HTERT RPE-1 (cell line): Measurements from ENCODE around the gene EPS15.
"Not testable (repeated sequence)": the region's sequence is repeated elsewhere in the genome, so short reads cannot be mapped to it uniquely, and the experiment has no call there.

ENCODE experiments used
- in situ Hi-C: fragments of 300-500 bp; cut with MboI; formaldehyde crosslinking; loops from 4 replicates; pipeline ENCODE4 v1.14.3; 2020; ENCODE audit warnings: low sequenced_read_pairs

EPS15 gene

DNA sequence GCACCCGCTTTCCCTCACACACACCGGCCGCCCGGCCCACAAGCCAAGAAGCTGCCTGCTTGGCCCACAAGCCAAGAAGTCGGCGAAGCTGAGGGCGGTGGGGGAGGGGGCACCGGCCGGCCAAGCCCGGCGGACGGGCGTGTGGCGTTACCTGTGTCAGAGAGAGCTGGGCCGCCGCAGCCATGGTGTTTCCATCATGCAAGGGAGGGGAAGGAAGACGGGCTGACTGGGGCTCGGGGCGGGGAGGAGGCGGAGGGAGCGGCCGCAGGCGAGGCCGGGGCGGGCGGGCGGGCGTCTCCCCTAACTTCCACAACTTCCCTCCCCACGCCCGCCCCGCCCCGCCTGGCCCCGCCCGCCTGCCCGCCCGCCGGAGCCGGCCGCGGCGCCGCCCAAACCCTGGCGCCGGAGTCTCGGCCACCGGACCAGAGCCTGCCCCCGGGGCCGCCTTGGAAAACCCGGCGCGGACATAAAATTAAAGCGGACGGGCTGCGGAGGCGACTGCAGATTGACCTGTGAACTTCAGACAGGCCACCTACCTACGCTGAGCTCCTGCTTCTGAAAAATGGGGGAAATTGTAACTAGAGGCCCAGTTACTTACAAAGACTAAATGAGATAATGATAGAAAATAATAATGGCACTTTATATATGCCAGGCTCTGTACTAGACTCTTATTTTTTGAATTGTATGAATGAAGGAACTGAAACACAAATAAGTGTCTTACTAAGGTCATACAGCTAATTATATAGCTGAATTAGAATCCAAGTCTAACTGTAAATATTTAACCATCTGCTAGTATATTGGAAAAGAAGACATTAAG, at the start of gene EPS15:
Gene EPS15 (minus strand): TSS at position 219 of the 817 bp plus-strand sequence. CDS start 35 bp downstream, at position 184.
- in situ Hi-C loops, result no loop called here

DNA sequence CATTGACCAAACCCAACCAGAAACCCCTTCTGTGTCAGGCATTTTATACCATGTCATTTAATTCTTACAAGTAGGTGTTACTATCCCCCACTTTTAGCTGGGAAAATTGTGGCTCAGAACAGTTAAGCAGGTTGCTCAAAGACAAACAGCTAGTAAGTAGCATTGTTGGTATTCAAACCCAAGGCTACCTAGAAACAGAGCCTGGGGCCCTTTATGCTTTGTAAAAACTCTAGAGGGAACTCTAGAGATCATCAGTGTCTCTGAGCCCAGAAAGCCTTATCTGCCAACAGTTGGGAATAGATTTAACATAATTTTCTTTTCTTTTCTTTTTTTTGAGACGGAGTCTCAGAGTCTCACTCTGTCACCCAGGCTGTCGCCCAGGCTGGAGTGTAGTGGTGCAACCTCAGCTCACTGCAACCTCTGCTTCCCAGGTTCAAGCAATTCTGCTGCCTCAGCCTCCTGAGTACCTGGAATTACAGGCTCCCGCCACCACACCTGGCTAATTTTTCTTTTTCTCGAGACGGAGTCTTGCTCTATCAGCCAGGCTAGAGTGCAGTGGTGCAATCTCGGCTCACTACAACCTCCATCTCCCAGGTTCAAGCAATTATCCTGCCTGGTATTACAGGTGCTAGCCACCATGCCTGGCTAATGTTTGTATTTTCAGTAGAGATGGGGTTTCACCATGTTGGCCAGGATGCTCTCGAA, 49.3 kb upstream of the EPS15 start:
- in situ Hi-C loops, result no loop called here

DNA sequence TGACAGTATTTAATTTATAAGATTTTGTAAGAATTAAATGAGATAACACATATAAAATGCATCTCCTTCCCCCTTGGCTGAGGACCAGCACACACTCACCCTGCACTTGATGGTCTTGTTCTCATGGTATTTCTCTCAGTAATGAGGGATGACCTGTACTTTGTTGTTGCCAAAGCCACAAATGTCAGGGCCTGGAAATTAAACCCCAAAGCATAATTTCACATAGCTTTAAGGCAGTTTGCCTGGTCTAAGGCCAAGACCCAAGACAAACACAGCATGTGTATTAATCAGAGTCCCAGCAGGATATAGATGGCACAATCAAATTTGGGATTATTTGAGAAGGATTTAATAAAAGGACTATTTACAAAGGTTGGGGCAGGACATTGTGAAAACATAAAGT, 48.6 kb upstream of the EPS15 start:
- in situ Hi-C loops, result no loop called here

DNA sequence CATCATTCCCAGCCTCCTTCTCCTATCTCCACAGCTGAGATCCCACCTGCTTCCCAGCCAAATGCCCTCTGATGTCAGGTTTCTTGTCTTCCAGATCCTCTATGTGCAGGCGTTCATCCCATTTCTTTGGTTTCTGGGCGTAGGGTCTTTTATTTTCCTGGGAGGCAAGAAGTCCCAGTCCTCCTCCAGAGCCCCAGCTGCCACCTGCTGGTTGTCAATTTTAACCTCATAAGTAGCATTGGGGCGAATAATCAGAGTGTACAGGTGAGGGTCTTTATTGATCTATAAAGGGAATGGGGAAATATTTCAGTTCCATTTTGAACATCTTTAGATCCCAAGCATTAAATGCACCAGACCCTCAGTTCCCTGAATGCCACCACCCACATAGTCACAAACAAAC, 47.2 kb upstream of the EPS15 start:
- in situ Hi-C loops, result no loop called here

DNA sequence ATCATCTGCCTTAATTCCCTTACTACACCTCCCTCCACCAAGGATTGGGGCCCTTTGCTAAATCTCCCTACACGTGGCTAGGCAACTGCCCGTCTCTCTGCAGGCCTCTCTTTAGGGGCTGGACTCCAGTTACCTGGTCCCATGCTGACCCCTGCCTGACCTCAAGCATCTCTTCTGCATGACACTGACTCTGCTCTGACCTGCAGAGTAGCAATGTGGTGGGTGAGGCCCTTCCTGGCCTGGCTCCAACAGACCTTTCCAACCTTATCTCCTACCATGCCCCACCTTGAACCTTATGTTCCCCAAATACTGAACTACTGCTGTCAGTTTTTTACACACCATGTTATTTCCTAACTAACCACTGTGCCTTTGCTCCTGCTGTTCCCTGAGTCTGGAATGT, 45.9 kb upstream of the EPS15 start:
- in situ Hi-C loops, result no loop called here

DNA sequence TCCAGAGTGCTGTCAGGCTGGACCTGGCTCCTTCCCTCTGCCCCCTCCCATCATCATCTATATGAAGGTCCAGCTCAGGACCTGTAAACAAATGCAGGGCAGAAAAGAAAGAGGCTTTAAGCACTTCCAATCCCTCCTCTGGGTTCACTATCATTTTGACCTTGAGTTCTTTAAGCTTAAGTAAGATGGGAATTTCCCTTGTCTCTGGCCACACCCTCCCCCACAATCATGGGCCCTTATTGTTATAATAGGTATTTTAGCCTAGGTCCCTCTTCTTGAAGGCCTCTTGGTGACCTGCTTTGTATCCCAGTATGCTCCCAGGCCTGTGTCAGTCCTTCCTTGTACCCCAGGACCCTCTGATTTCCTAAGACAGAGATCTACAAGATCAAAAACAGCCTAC, 45.1 kb upstream of the EPS15 start:
- in situ Hi-C loops, result no loop called here

DNA sequence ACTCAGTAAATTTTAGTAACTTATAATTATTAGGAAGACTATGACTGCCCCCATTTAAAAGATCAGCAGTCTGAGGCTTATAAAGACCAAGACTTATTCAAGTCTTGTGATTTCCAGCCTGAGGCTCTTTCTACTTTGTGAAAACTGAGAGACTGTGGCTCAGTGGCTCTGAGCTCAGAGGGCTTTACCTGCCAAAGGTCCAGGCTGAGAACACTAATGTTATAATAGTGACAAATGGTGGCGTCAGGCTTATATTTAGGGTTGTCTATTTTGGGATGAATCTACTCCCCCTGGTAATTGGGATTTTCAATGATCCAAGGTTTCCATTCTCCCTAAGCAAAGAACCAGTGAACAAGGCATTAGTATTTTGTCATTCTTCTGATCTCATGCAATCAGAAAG, 42.6 kb upstream of the EPS15 start:
- in situ Hi-C loops, result no loop called here

DNA sequence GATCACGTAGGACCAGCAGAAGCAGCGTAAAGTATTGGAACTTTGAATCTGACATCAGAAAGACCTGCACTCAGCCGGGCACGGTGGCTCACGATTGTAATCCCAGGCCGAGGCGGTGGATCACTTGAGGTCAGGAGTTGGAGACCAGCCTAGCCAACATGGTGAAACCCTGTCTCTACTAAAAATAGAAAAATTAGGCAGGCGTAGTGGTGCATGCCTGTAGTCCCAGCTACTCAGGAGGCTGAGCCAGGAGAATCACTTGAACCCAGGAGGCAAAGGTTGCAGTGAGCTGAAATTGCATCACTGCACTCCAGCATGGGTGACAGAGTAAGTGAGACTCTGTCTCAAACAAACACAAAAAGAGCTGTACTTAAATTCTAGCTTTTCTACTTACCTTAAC, 41.8 kb upstream of the EPS15 start:
- in situ Hi-C loops, result not testable (repeated sequence)

DNA sequence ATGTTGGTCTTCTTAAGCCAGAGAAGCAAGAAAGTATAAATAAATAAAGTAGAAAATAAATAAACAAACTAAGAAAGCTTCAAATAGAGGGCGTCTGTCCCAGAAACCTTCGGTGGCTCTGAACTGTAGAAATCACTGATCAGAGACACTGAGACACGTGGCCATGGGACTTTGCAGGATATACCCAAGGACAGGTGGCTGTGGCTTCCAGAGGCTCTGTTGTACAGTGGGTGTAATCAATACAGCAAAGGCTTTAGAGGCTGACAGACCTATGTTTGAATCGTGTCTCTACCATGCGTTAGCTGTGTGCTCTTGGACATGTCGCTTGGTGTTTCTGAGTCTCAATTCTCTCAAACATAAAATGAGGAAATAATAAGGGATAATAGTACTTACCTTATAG, 41.0 kb upstream of the EPS15 start:
- in situ Hi-C loops, result no loop called here

DNA sequence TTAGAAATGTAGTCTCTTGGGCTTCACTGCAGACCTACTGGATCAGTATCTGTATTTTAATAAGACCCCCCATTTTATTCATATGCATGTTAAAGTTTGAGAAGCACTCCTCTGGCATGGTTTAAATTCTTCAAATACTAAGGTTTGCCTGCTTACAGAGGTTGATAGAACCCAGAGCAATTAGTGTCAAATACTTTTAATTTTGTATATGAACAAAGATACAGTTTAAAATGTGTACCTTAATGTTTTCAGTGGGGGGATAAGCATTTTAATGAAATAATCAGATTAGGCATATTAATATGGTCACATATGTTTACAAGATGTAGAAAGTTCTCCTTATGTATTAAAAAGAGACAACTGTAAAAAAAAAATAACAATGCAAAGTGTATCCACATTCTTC, 40.4 kb upstream of the EPS15 start:
- in situ Hi-C loops, result no loop called here

DNA sequence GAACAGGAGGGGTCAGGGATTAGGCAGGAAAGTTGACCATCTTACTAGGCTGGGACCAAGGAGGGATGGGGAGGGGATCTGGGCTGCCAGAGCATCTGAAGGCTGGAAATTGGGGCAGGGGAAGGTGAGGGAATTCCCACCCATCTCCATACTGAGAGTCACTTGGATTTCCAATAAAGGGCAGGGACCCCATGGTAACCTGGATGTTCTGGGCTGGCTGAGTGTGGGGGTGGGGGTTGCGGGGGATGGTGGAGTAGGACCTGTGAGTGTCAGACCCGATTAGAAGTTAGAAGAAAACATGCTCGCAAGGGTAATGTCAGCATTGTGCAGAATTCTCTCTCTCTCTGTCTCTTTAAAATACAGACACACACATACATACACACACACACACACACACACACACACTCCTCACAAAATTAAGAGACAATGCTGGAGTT, 40.0 kb upstream of the EPS15 start:
- in situ Hi-C loops, result no loop called here

DNA sequence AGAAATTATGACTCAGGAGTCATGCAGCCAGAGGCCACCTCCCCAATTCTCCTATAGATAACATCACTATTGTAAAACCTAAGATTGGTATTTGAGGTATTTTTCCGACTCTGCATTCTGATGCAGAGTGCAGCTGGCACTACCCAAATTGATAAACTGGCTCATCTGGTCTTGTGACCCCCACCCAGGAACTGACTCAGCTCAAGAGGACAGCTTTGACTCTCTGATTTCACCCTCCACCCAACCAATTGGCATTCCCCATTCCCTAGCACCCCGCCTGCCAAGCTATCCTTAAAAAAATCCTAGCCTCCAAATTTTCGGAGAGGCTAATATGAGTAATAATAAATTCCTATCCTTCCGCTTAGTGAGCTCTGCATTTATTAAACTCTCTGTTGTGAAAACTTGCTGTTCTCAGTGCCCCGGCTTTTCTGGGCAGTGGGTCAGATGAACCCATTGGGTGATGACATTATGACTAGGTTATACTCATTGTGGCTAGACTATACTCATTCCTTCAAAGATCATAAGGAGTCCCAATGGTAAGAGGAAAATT, 39.4 kb upstream of the EPS15 start:
- in situ Hi-C loops, result no loop called here

DNA sequence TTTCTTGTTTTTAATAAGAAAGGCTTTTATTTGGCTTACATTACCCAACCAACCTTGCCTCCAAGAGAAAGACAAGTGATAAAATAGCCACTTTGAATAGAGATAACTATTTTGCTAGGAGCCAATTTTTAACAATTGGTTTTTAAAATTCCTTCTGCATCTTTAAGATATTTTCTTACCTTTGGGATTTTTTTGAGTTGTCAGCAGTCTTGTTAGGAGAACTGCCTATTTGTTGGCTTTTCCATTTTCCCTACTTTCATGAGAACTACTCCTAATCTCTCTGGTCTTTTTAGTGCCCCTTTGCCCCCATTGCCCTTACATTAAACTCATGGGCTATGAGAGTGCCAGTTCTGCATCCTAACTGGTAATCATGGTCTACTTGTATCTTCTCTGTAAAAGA, 38.1 kb upstream of the EPS15 start:
- in situ Hi-C loops, result no loop called here

DNA sequence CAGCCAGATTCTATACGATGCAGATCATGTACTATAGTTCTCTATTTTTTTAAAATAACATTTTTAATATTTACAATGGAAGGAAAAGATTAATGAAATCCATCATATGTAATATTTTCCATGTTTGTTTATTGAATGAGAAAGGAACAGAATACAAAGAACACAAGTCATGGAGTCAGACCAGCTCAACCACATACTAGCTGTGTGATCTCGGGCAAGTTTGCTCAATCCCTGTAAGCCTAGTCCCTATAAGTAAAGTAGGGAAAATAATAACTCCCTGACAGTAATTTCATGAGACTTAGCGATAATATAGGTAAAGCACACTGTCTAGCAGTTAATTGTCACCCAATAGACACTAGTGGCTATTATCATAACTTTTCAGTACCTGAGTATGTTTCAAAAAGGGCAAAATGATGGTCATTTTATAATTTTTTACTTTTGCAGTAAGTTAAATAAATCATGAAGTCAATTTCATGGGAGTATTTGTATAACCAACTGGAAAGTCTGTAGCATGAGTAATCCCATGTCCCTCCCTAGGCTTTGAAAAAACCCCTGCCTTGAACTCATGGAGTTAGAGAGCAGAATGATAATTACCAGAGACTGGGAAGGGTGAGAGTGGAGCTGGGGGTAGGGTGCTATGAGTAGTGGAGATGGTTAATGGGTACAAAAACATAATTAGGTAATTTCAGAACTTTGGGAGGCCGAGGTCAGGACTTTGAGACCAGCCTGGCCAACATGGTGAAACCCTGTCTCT, 37.0 kb upstream of the EPS15 start:
- in situ Hi-C loops, result no loop called here

DNA sequence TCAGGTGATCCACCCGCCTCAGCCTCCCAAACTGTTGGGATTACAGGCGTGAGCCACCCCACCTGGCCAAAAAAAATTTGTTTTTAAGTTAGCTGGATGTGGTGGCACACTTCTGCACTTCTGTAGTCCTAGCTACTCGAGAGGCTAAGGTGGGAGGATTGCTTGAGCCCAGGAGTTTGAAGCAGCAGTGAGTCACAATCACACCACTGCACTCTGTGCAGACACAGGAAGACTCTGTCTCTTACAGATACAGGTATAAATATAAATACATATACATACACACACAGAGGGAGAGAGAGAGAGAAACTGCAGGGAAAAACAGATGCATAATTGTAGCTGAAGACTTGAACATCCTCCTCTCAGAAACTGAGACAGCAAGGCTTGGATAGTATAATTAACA, 34.8 kb upstream of the EPS15 start:
- in situ Hi-C loops, result no loop called here

DNA sequence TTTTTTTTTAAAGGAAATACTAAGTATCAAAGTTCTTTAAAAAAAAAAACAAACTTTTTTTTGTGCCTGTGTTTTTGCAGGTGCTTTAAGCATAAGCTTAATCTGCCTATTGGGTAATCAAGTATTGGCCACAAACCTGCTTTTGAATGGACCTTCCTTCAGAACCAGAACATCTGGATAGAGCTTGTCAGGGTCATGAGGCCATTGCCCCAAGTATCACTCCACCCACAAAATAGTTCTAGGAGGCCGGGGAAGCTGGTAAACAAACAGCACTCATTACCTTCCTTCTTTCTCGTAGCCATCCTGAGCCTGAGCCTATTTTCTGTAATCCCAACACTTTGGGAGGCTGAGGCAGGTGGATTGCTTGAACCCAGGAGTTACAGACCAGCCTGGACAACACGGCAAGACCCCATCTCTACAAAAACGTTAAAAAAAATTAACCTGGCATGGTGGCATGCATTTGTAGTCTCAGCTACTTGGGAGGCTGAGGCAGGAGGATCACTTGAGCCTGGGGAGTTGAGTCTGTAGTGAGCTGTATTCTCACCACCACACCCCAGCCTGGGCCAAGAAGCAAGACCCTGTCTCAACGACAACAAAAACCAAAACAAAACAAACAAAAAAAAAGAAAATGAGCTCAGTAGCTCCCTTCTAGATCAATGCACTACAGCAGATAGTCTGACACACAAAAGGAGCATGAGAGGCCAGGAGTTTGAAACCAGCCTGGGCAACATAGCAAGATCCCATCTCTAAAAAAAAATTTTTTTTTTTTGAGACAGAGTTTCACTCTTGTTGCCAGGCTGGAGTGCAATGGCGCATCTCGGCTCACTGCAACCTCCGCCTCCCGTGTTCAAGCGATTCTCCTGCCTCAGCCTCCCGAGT, 34.1 kb upstream of the EPS15 start:
- in situ Hi-C loops, result no loop called here

DNA sequence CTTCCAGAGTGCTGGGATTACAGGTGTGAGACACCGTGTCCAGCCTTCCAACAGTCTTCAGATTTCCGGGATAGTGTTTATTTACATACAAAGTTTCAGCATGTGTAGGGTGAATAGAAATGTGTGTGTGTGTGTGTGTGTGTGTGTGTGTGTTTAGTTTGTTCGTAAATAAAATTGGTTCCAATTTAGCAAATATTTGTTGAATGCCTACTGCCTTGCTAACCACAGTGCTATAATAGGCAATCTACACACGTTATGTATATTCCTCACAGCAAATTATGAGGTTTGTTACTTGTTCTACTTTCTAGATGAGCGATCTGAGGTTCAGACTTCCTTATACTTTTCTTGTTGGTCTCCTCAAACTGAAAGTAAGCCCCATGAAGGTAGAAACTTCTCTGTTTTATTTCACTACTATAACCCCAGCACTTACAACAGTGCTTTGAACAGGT, 32.8 kb upstream of the EPS15 start:
- in situ Hi-C loops, result no loop called here

DNA sequence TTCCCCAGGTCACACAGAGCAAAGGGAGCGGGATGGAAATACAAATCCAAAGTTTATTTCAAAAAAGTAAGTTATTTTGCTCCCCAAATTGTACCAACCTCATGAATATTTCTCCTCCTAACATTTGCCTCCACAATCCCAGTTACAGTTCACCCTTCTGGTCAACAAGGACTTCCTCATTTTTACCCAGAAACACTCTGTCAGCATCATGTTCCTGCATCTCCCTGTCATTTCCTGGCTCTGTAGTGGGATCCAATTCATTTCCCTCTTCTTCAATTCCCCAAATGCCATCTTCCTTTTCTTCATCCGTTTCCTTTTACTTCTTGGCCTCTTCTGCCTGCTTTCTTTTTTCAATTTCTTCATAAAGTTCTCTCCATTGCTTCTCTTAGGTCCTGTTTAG, 32.0 kb upstream of the EPS15 start:
- in situ Hi-C loops, result no loop called here

DNA sequence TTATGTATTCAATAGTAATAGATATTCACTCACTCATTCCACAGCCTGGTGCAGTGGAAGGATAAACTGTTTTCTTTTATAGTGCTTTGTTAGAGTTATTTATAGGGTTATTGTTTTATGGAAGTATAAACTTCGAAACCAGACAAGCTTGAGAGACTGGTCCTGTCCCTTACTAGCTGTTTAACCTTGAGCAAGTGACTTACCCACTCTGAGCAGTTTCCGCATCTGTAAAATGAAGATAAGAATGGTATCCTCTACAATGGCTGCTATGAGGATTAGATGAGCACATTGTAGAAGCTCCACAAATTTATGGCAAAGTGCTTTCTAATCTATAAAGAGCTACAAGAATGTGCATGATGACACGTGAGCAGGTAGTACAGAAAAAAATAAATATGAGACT, 30.8 kb upstream of the EPS15 start:
- in situ Hi-C loops, result no loop called here

DNA sequence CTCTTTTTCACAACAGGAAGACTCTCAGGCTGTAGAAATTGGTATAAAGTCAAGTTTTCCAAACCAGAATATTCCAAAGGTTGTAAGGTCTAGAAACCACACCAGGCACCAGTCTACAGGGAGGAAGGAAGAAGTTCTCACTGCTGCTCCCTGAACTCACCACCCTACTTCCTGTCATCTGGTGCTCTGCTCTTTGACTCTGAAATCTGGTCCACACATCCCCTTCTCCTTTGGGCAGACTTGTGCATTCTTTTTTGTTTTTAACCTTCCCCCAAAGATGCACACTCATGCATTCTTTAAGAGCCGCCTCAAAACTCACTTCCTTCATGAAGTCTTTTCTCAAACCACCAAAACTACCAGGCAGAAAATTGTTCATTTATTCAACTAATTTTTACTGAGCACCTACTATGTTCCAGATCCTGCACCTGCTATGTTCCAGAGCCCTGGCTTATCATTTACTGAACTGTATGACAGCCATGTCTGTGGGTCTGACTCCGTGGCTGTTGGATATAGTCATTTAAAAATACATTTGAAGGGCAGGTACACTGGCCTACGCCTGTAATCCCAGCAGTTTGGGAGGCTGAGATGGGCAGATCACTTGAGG, 30.1 kb upstream of the EPS15 start:
- in situ Hi-C loops, result no loop called here
